ENCODE measurements around the gene SCLY. TPM values are rescaled to one million over a fixed set of nuclear protein-coding genes. Genes with fewer than 3 reads are reported as not detected.

SCLY gene
- total and polyA plus RNA-seq, 2 of the 8 experiments (the other 6 are each of a cell fraction or from before 2014, with no cell fraction given), result 79.0 to 79.5 TPM

GRCh38 chr2:238128061-238128440 lies 67.2 kb downstream of the SCLY start:
- Histone ChIP-seq H3K18ac (ENCODE audit: extremely low read depth, low read length) (no peak overlapping the region), H2AK5ac (ENCODE audit: low read depth, low read length) (no peak overlapping the region), H3K27ac (ENCODE audit: low read depth, low read length) (no peak overlapping the region), H3K27me3 (replicated peaks in 1 of 4; ENCODE audit: control insufficient read depth in 3 of 4, extremely low read depth in 1 of 4, insufficient read depth in 3 of 4, low read length in 3 of 4) (no peaks in the 10 kb centered on the region), H3K79me2 (ENCODE audit: control insufficient read depth in 1 of 2, insufficient read depth in 2 of 2, low read length in 2 of 2) (no peaks in the 10 kb centered on the region), H3K4me3 (ENCODE audit: extremely low read depth in 1 of 4, insufficient read depth in 2 of 4, low read depth in 3 of 4, low read length in 4 of 4) (no peak overlapping the region), H2BK5ac (ENCODE audit: low read depth, low read length) (no peak overlapping the region), H3K4me1 (replicated peaks in 1 of 4; ENCODE audit: control insufficient read depth in 3 of 4, insufficient read depth in 4 of 4, low read length in 3 of 4) (peaks cover 0 to 13% (median 0%) of the 10 kb centered on the region in 4 experiments; a peak in 2 of 7 replicates), H3K56ac (replicated peaks; ENCODE audit: insufficient read length, low read depth, low read length) (no peak overlapping the region), H4K8ac (ENCODE audit: extremely low read depth, insufficient read depth, low read length) (no peak overlapping the region), H3K23ac (ENCODE audit: insufficient read length) (no peak overlapping the region), H3K23me2 (ENCODE audit: low read depth, low read length) (peaks cover 15% of the 10 kb centered on the region), H4K91ac (replicated peaks; ENCODE audit: insufficient read length, low read length) (no peak overlapping the region), H4K5ac (ENCODE audit: insufficient read length, low read depth, low read length) (no peak overlapping the region), H2BK20ac (ENCODE audit: low read length) (no peak overlapping the region), H2BK15ac (ENCODE audit: low read length) (no peak overlapping the region), H2AFZ (ENCODE audit: low read length) (no peak overlapping the region), H4K20me1 (replicated peaks in 1 of 2; ENCODE audit: control insufficient read depth in 1 of 2, insufficient read depth in 2 of 2, low read length in 2 of 2) (peaks cover 0 to 15% of the 10 kb centered on the region in 2 experiments), H3K4me2 (ENCODE audit: insufficient read depth in 1 of 2, low read depth in 2 of 2, low read length in 2 of 2) (0 out of 4 replicates have a peak overlapping the region, but pooled peaks have one; percentile 7 to 40), H3K14ac (ENCODE audit: insufficient read length) (no peak overlapping the region), H2BK12ac (ENCODE audit: low read depth, low read length) (0 out of 2 replicates have a peak overlapping the region, but pooled peaks have one; percentile 27), H2BK120ac (replicated peaks; ENCODE audit: low read depth, low read length) (peak overlapping the region; percentile 43), H3K4ac (replicated peaks; ENCODE audit: insufficient read length, low read depth, low read length) (no peak overlapping the region), H3K36me3 (ENCODE audit: control insufficient read depth in 2 of 4, insufficient read depth in 4 of 4, low read length in 3 of 4) (no peaks in the 10 kb centered on the region; a peak in 1 of 8 replicates), H3K9ac (replicated peaks in 1 of 4; ENCODE audit: extremely low read depth in 1 of 4, low read depth in 3 of 4, low read length in 3 of 4) (no peak overlapping the region), H3K79me1 (ENCODE audit: low read depth, low read length) (no peaks in the 10 kb centered on the region), H3K9me3 (ENCODE audit: insufficient read depth in 2 of 2, low read depth in 1 of 2, low read length in 1 of 2) (0 out of 4 replicates have a peak, but pooled peaks cover 0 to 4% of the 10 kb centered on the region in 2 experiments)
- WGBS, 2 experiments (ENCODE audit: extremely low coverage in 1 of 2, insufficient coverage in 1 of 2, insufficient read length in 1 of 2, insufficient replicate concordance in 2 of 2, low coverage in 1 of 2, low lambda C conversion rate in 2 of 2, missing lambda C conversion rate in 1 of 2), result 93% methylated on average over 19 of the region's 22 CpGs; no CpG with 5 or more reads in 1 of the 2 experiments
- DNase-seq (ENCODE audit: low read depth in 1 of 2, low spot score in 2 of 2) (no peak), FAIRE-seq (no peak)
- TF ChIP-seq POLR2A (IDR thresholded peaks at IDR 0.05; ENCODE audit: control extremely low read depth in 1 of 2, low read depth in 2 of 2, low read length in 2 of 2) (no peak), YY1 (IDR thresholded peaks at IDR 0.05; ENCODE audit: low read depth, low read length) (no peak)
- ChIA-PET POLR2A (ENCODE audit: partially characterized antibody) (interaction anchor here (1.0 to 1.4 kb wide), 3 partner anchors 12 to 33 kb away, joined by 3 to 5 read pairs (median 3); no protein-coding TSS in a partner anchor), CTCF (ENCODE audit: partially characterized antibody) (interaction anchor here (0.9 to 5.3 kb wide), 6 partner anchors 9 to 204 kb away, joined by 3 to 41 read pairs (median 4); partner anchors contain the start of gene KLHL30)
